ENCODE data around the gene FADS3. TPM values are rescaled to one million over a fixed set of nuclear protein-coding genes. Genes with fewer than 3 reads are reported as not detected.

FADS3 gene
- total RNA-seq, 1 donor from 2014 or later: 10.1 TPM

GRCh38 chr11:61854966-61855714 lies 36.2 kb downstream of the FADS3 start:
- Mint-ChIP-seq H3K27ac (peak overlapping the region; percentile 57), H3K36me3 (peaks cover 29% of the 10 kb centered on the region), H3K9me3 (no peaks in the 10 kb centered on the region), H3K4me1 (no peaks in the 10 kb centered on the region), H3K4me3 (no peak overlapping the region), H3K27me3 (ENCODE audit: insufficient read depth, low read depth) (no peaks in the 10 kb centered on the region)
- H3K4me1 ChIP-seq: no peaks in the 10 kb centered on the region
- peaks cover 30% of the 10 kb centered on the region for H4K20me1 ChIP-seq (ENCODE audit: low read depth)
- peaks cover 4% of the 10 kb centered on the region for H3K36me3 ChIP-seq
- H3K9ac ChIP-seq: no peak overlapping the region
- no peak overlapping the region for H3K4me3 ChIP-seq
- no peak overlapping the region for H3K27ac ChIP-seq
- DNase-seq (ENCODE audit: low spot score): no peak
- H2AFZ ChIP-seq (replicated peaks): no peak overlapping the region
- TF ChIP-seq EZH2 (IDR thresholded peaks at IDR 0.05): no peak
- TF ChIP-seq CTCF (IDR thresholded peaks at IDR 0.05): no peak
- no peak for TF ChIP-seq EZH2phosphoT487 (IDR thresholded peaks at IDR 0.05)
- H3K79me2 ChIP-seq (ENCODE audit: low read depth): peaks cover 13% of the 10 kb centered on the region
- no peak overlapping the region for H3K4me2 ChIP-seq
- no peaks in the 10 kb centered on the region for H3K27me3 ChIP-seq
- peaks cover 4% of the 10 kb centered on the region for H3F3A ChIP-seq (ENCODE audit: low read depth)
- no peaks in the 10 kb centered on the region for H3K9me3 ChIP-seq (ENCODE audit: low read depth)

GRCh38 chr11:61854206-61854895 lies 37.0 kb downstream of the FADS3 start:
- H3F3A ChIP-seq (ENCODE audit: low read depth): peaks cover 5% of the 10 kb centered on the region
- Mint-ChIP-seq H3K4me3 (no peak overlapping the region), H3K36me3 (peaks cover 27% of the 10 kb centered on the region), H3K9me3 (no peaks in the 10 kb centered on the region), H3K4me1 (no peaks in the 10 kb centered on the region), H3K27me3 (ENCODE audit: insufficient read depth, low read depth) (no peaks in the 10 kb centered on the region), H3K27ac (no peak overlapping the region)
- DNase-seq (ENCODE audit: low spot score): no peak
- no peak overlapping the region for H3K4me2 ChIP-seq
- H2AFZ ChIP-seq (replicated peaks): no peak overlapping the region
- no peak overlapping the region for H3K9ac ChIP-seq
- H3K9me3 ChIP-seq (ENCODE audit: low read depth): no peaks in the 10 kb centered on the region
- TF ChIP-seq EZH2 (IDR thresholded peaks at IDR 0.05): no peak
- TF ChIP-seq EZH2phosphoT487 (IDR thresholded peaks at IDR 0.05): no peak
- no peak for TF ChIP-seq CTCF (IDR thresholded peaks at IDR 0.05)
- H3K36me3 ChIP-seq: peaks cover 12% of the 10 kb centered on the region
- H4K20me1 ChIP-seq (ENCODE audit: low read depth): peaks cover 37% of the 10 kb centered on the region
- H3K27me3 ChIP-seq: no peaks in the 10 kb centered on the region
- H3K4me1 ChIP-seq: no peaks in the 10 kb centered on the region
- peaks cover 21% of the 10 kb centered on the region for H3K79me2 ChIP-seq (ENCODE audit: low read depth)
- no peak overlapping the region for H3K27ac ChIP-seq
- no peak overlapping the region for H3K4me3 ChIP-seq

GRCh38 chr11:61853698-61854169 lies 37.6 kb downstream of the FADS3 start:
- Histone ChIP-seq H3K27me3 (no peaks in the 10 kb centered on the region), H3K79me2 (ENCODE audit: low read depth) (peaks cover 27% of the 10 kb centered on the region), H3K27ac (no peak overlapping the region), H3F3A (ENCODE audit: low read depth) (peaks cover 11% of the 10 kb centered on the region), H2AFZ (replicated peaks) (no peak overlapping the region), H3K9me3 (ENCODE audit: low read depth) (no peaks in the 10 kb centered on the region), H3K9ac (no peak overlapping the region), H4K20me1 (ENCODE audit: low read depth) (peaks cover 41% of the 10 kb centered on the region), H3K4me2 (no peak overlapping the region), H3K4me3 (no peak overlapping the region), H3K36me3 (peaks cover 17% of the 10 kb centered on the region), H3K4me1 (no peaks in the 10 kb centered on the region)
- H3K27me3 Mint-ChIP-seq (ENCODE audit: insufficient read depth, low read depth): no peaks in the 10 kb centered on the region
- no peaks in the 10 kb centered on the region for H3K9me3 Mint-ChIP-seq
- H3K36me3 Mint-ChIP-seq: peaks cover 23% of the 10 kb centered on the region
- no peak for TF ChIP-seq CTCF (IDR thresholded peaks at IDR 0.05)
- no peak for TF ChIP-seq EZH2 (IDR thresholded peaks at IDR 0.05)
- TF ChIP-seq EZH2phosphoT487 (IDR thresholded peaks at IDR 0.05): no peak
- no peak overlapping the region for H3K27ac Mint-ChIP-seq
- H3K4me3 Mint-ChIP-seq: no peak overlapping the region
- no peak for DNase-seq (ENCODE audit: low spot score)
- H3K4me1 Mint-ChIP-seq: no peaks in the 10 kb centered on the region
